ENCODE data around the gene IDUA. TPM values are rescaled to one million over a fixed set of nuclear protein-coding genes. Genes with fewer than 3 reads are reported as not detected.

IDUA gene
- total and polyA plus RNA-seq, 10 of the 15 experiments (the other 5 are each of a cell fraction or from before 2014, with no cell fraction given), result 0.05 to 7.6 (median 1.4) TPM; not detected in 1

DNA sequence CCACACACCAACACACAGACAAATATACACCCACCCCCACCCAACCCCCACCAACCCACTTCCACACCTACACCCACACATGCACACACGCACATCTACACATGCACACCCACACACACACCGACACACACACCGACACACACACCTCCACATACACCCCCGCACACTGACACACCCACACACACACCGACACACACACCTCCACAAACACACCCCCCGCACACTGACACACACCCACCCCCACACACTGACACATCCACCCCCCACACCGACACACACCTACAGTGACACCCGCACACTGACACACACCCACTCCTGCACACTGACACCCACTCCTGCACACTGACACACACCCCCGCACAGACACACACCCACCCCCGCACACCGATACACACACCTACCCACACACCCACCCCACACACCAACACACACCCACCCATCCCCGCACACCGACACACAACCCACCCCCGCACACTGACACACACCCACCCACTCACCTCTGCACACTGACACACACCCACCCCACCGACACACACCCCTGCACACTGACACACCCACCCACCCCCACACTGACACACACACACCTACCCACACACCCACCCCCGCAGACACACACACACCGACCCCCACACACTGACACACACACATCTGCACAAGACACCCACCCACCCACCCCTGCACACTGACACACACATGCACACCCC is 55.7 kb downstream of the IDUA start:
- RAD21 ChIA-PET (ENCODE audit: unreplicated experiment), result no interaction called here
- no peak for DNase-seq (ENCODE audit: low read depth, low spot score)
- Histone ChIP-seq H3K9me3 (replicated peaks; ENCODE audit: control insufficient read depth, insufficient read depth, low read length) (peaks cover 1% of the 10 kb centered on the region; the same call in 1 of the 3 replicates), H4K20me1 (ENCODE audit: control insufficient read depth, insufficient read depth) (no peaks in the 10 kb centered on the region), H3K27me3 (replicated peaks in 1 of 2; ENCODE audit: control insufficient read depth in 2 of 2, insufficient read depth in 2 of 2, low read length in 1 of 2) (no peaks in the 10 kb centered on the region), H3K27ac (ENCODE audit: control insufficient read depth, insufficient read depth) (no peak overlapping the region), H3K9ac (ENCODE audit: control insufficient read depth, insufficient read depth, low read length) (no peak overlapping the region), H3K4me2 (ENCODE audit: control insufficient read depth, insufficient read depth) (no peak overlapping the region), H2AFZ (ENCODE audit: control insufficient read depth, low read depth, low read length) (no peak overlapping the region), H3K36me3 (ENCODE audit: control insufficient read depth in 2 of 2, insufficient read depth in 2 of 2, low read length in 1 of 2) (no peaks in the 10 kb centered on the region), H3K4me3 (no peak overlapping the region), H3K4me1 (ENCODE audit: control insufficient read depth, insufficient read depth, low read length) (no peaks in the 10 kb centered on the region), H3K79me2 (ENCODE audit: control insufficient read depth, insufficient read depth, low read length) (no peaks in the 10 kb centered on the region)
- no TSS peak for BruUV-seq (replicated peaks)
- WGBS (ENCODE audit: insufficient coverage, insufficient replicate concordance, low lambda C conversion rate, missing lambda C conversion rate), result 66% methylated on average over 4 of the region's 17 CpGs
- intact Hi-C loops (cut with micrococcal nuclease; ENCODE audit: unreplicated experiment) (no loop called here), in situ Hi-C loops (cut with MboI) (no loop called here)
- no peak for ATAC-seq
- POLR2A ChIA-PET, result no interaction called here
- TF ChIP-seq BACH1 (IDR thresholded peaks at IDR 0.05; ENCODE audit: borderline replicate concordance), result no peak
- TF ChIP-seq, protein P1, sequence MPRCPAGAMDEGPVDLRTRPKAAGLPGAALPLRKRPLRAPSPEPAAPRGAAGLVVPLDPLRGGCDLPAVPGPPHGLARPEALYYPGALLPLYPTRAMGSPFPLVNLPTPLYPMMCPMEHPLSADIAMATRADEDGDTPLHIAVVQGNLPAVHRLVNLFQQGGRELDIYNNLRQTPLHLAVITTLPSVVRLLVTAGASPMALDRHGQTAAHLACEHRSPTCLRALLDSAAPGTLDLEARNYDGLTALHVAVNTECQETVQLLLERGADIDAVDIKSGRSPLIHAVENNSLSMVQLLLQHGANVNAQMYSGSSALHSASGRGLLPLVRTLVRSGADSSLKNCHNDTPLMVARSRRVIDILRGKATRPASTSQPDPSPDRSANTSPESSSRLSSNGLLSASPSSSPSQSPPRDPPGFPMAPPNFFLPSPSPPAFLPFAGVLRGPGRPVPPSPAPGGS (IDR thresholded peaks at IDR 0.05; ENCODE audit: borderline replicate concordance, insufficient read depth, low read depth, low read length, poor library complexity, severe bottlenecking), result peak; percentile 35
- FAIRE-seq, result no peak
- CTCF ChIA-PET, result no interaction called here
- SMC1A ChIA-PET (ENCODE audit: uncharacterized antibody, unreplicated experiment), result no interaction called here

DNA sequence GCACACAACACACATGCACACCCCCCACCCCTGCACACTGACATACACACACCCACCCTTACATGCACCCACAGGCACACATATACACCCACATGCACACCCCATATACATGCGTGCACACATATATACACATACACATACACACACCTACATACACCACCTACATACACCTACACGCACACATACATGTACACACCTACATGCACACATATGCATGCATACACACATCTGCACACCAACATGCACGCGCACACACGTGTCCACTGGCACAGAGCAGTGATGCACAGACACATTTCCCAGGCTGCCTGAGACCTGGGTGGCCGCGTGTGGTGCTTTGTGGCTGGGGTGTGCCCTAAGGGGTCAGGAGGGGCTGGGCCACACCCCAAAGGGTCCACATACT is 56.3 kb downstream of the IDUA start:
- CTCF ChIA-PET, result no interaction called here
- SMC1A ChIA-PET (ENCODE audit: uncharacterized antibody, unreplicated experiment), result no interaction called here
- Histone ChIP-seq H3K79me2 (ENCODE audit: control insufficient read depth, insufficient read depth, low read length) (no peaks in the 10 kb centered on the region), H3K9me3 (replicated peaks; ENCODE audit: control insufficient read depth, insufficient read depth, low read length) (peaks cover 1% of the 10 kb centered on the region; the same call in 1 of the 3 replicates), H3K9ac (ENCODE audit: control insufficient read depth, insufficient read depth, low read length) (no peak overlapping the region), H3K4me1 (ENCODE audit: control insufficient read depth, insufficient read depth, low read length) (no peaks in the 10 kb centered on the region), H3K27ac (ENCODE audit: control insufficient read depth, insufficient read depth) (no peak overlapping the region), H3K4me2 (ENCODE audit: control insufficient read depth, insufficient read depth) (no peak overlapping the region), H3K4me3 (no peak overlapping the region), H3K27me3 (replicated peaks in 1 of 2; ENCODE audit: control insufficient read depth in 2 of 2, insufficient read depth in 2 of 2, low read length in 1 of 2) (no peaks in the 10 kb centered on the region), H4K20me1 (ENCODE audit: control insufficient read depth, insufficient read depth) (no peaks in the 10 kb centered on the region), H2AFZ (ENCODE audit: control insufficient read depth, low read depth, low read length) (no peak overlapping the region), H3K36me3 (ENCODE audit: control insufficient read depth in 2 of 2, insufficient read depth in 2 of 2, low read length in 1 of 2) (no peaks in the 10 kb centered on the region)
- WGBS (ENCODE audit: insufficient coverage, insufficient replicate concordance, low lambda C conversion rate, missing lambda C conversion rate), result 82% methylated on average over 7 of the region's 7 CpGs
- no TSS peak for BruUV-seq (replicated peaks)
- in situ Hi-C loops (cut with MboI) (no loop called here), intact Hi-C loops (cut with micrococcal nuclease; ENCODE audit: unreplicated experiment) (no loop called here)
- DNase-seq (ENCODE audit: low read depth, low spot score) (no peak), ATAC-seq (no peak), FAIRE-seq (no peak)
- POLR2A ChIA-PET, result no interaction called here
- no peak for TF ChIP-seq CHD1 (IDR thresholded peaks at IDR 0.05; ENCODE audit: low read depth, low read length)
- TF ChIP-seq ZNF622 (IDR thresholded peaks at IDR 0.05), result no peak
- TF ChIP-seq, protein P1 (IDR thresholded peaks at IDR 0.05; ENCODE audit: borderline replicate concordance, insufficient read depth, low read depth, low read length, poor library complexity, severe bottlenecking), result no peak
- TF ChIP-seq, protein P2, sequence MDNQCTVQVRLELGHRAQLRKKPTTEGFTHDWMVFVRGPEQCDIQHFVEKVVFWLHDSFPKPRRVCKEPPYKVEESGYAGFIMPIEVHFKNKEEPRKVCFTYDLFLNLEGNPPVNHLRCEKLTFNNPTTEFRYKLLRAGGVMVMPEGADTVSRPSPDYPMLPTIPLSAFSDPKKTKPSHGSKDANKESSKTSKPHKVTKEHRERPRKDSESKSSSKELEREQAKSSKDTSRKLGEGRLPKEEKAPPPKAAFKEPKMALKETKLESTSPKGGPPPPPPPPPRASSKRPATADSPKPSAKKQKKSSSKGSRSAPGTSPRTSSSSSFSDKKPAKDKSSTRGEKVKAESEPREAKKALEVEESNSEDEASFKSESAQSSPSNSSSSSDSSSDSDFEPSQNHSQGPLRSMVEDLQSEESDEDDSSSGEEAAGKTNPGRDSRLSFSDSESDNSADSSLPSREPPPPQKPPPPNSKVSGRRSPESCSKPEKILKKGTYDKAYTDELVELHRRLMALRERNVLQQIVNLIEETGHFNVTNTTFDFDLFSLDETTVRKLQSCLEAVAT (IDR thresholded peaks at IDR 0.05), result no peak
- no peak for TF ChIP-seq STAT1 (conservative IDR thresholded peaks at IDR 0.05)
- TF ChIP-seq HDAC2 (IDR thresholded peaks at IDR 0.05), result no peak
- TF ChIP-seq ASH2L (IDR thresholded peaks at IDR 0.05; ENCODE audit: borderline replicate concordance, low read depth), result no peak
- no peak for TF ChIP-seq CEBPB (IDR thresholded peaks at IDR 0.05; ENCODE audit: borderline replicate concordance in 1 of 2, low read depth in 2 of 2, low read length in 2 of 2)
- RAD21 ChIA-PET (ENCODE audit: unreplicated experiment), result no interaction called here

Measured in GM12878 (cell line).